ENCODE results near the gene PARD3B.

PARD3B gene

GRCh38 chr2:205073433-205074020 lies 528.3 kb downstream of the PARD3B start:
- DNase-seq (ENCODE audit: insufficient read length, low spot score): no peak
- no peak for FAIRE-seq
- TF ChIP-seq CTCF (IDR thresholded peaks at IDR 0.05; ENCODE audit: insufficient read depth, missing control alignments): no peak

- DNase-seq (ENCODE audit: insufficient read length, low spot score) (no peak), FAIRE-seq (no peak)
- no peak for TF ChIP-seq CTCF (IDR thresholded peaks at IDR 0.05; ENCODE audit: insufficient read depth, missing control alignments)
Observed at GRCh38 chr2:205076405-205076804, 531.1 kb downstream of the PARD3B start.

DNA sequence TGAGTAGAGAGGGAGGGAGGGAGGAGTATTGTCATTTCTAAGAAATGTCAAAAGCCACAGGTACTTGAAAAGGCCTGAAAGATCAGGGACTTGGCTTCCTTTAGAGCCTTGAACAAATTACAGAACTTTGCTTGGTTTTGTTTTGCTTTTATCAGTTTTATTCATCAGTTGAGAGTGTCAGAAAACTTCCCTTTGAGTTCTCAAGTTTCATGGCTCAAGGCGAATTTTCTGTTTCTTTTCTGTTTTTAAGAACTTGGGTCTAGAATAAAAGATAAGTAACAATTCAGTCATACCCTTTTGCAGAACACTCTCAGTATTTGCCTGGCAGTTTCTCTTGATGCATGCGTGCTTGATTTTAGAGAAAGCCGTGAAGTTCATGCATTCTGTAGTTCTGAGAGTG lies 531.9 kb downstream of the PARD3B start:
- DNase-seq (ENCODE audit: insufficient read length, low spot score) (no peak), FAIRE-seq (no peak)
- TF ChIP-seq CTCF (IDR thresholded peaks at IDR 0.05; ENCODE audit: insufficient read depth, missing control alignments): no peak

- FAIRE-seq: no peak
- DNase-seq (ENCODE audit: insufficient read length, low spot score): no peak
- no peak for TF ChIP-seq CTCF (IDR thresholded peaks at IDR 0.05; ENCODE audit: insufficient read depth, missing control alignments)
Observed at GRCh38 chr2:205078762-205079161, 533.5 kb downstream of the PARD3B start.

DNA sequence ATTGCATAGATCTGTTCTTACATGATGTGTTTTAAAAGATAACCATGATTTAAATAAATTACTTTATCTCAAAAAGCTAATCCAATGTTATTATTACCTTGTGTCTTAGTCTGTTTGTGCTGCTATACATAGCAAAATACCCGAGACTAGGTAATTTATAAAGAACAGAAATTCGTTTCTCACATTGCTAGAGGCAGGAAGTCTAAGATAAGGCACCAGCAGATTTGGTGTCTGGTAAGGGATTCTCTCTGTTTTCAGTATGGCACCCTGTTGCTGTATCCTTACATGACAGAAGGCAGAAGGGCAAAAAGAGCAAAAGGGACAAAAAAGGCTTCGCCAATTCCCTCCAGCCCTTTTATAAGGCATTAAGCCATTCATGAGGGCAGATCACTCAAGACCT lies 533.9 kb downstream of the PARD3B start:
- DNase-seq (ENCODE audit: insufficient read length, low spot score): no peak
- no peak for FAIRE-seq
- no peak for TF ChIP-seq CTCF (IDR thresholded peaks at IDR 0.05; ENCODE audit: insufficient read depth, missing control alignments)

DNA sequence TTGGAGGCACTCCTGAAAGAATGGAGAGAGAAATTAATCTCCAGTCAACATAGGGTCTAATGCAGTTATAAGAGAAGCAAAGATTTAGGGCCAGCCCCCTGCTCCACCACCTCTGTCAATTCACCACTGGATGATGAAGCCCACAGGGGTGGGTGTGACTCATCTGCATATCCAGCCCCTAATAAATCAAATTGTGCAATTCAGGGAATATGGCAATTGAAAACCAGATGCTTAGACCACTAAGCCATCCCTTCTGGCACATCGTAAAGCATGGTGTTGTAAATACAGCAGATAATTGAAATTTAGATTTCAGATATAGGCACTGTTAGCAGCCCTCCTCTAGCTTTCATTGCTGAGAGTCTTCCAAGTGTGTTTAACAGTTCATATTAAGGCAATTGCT lies 541.4 kb downstream of the PARD3B start:
- no peak for TF ChIP-seq CTCF (IDR thresholded peaks at IDR 0.05; ENCODE audit: insufficient read depth, missing control alignments)
- no peak for FAIRE-seq
- no peak for DNase-seq (ENCODE audit: insufficient read length, low spot score)

DNA sequence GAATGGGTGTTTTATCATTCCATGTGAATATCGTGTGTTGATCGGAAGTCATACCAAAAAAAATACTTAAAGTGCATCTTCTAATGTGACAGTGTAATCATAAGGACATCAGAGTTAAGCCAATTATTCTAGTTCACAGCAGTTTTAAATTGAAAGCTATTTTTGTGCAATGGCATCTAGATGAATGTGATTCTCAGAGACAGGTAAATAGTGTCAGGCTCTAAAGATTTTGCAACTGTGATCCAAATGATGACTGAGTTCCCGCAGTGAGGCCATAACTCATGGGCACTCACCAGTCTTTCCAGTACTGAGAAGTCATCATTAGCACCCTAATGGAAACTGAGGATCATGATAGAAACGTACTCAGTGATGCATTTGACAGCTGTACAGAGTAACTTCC lies 542.6 kb downstream of the PARD3B start:
- FAIRE-seq (no peak), DNase-seq (ENCODE audit: insufficient read length, low spot score) (no peak)
- no peak for TF ChIP-seq CTCF (IDR thresholded peaks at IDR 0.05; ENCODE audit: insufficient read depth, missing control alignments)

All from D721Med (cell line).